Endodermal cell (in vitro differentiated cells): ENCODE data around the gene CRELD1. TPM values are rescaled to one million over a fixed set of nuclear protein-coding genes. Genes with fewer than 3 reads are reported as not detected.

Experiments
- DNase-seq: peaks from one replicate; pipeline ENCODE4 v3.0.0-alpha.2; 2017
- H3K27ac ChIP-seq: 2 replicates; pipeline ENCODE4 v1.5.1; 2013; ENCODE audit warnings: mild to moderate bottlenecking, low read depth, low read length, moderate library complexity
- H3K27me3 ChIP-seq: 2 replicates; pipeline ENCODE4 v1.6.1; 2013; ENCODE audit warnings: mild to moderate bottlenecking, low read length, moderate library complexity; ENCODE audit not compliant: insufficient read depth, control insufficient read depth, poor library complexity, severe bottlenecking
- H3K36me3 ChIP-seq: 2 replicates; pipeline ENCODE4 v1.7.0; 2013; ENCODE audit warnings: mild to moderate bottlenecking, low read length, moderate library complexity; ENCODE audit not compliant: control insufficient read depth, insufficient read depth
- H3K4me1 ChIP-seq: one replicate; pipeline ENCODE4 v1.7.0; 2013; ENCODE audit warnings: low read length; ENCODE audit not compliant: control insufficient read depth, insufficient read depth
- H3K4me3 ChIP-seq: 2 replicates; pipeline ENCODE4 v1.5.1; 2013; ENCODE audit warnings: mild to moderate bottlenecking, low read length, moderate library complexity
- H3K9ac ChIP-seq: 2 replicates; pipeline ENCODE4 v1.6.1; 2013; ENCODE audit warnings: mild to moderate bottlenecking, low read length, moderate library complexity; ENCODE audit not compliant: poor library complexity, severe bottlenecking; ENCODE audit errors: extremely low read depth
- H3K9me3 ChIP-seq: 2 replicates; pipeline ENCODE4 v1.6.1; 2013; ENCODE audit warnings: mild to moderate bottlenecking, low read length, moderate library complexity; ENCODE audit not compliant: control insufficient read depth
- H3K27ac Mint-ChIP-seq: 2 replicates; pipeline ENCODE4 v1.8.0; 2020; ENCODE audit warnings: mixed read lengths
- H3K27me3 Mint-ChIP-seq: 2 replicates; pipeline ENCODE4 v1.8.0; 2021; ENCODE audit warnings: mild to moderate bottlenecking, mixed read lengths; ENCODE audit not compliant: insufficient read depth
- H3K36me3 Mint-ChIP-seq: 2 replicates; pipeline ENCODE4 v1.8.0; 2020; ENCODE audit warnings: low read depth, mixed read lengths
- H3K4me1 Mint-ChIP-seq: 2 replicates; pipeline ENCODE4 v1.8.0; 2020; ENCODE audit warnings: mixed read lengths
- H3K4me3 Mint-ChIP-seq: 2 replicates; pipeline ENCODE4 v1.8.0; 2020; ENCODE audit warnings: mild to moderate bottlenecking, moderate library complexity, mixed read lengths
- H3K9me3 Mint-ChIP-seq: 2 replicates; pipeline ENCODE4 v1.8.0; 2020; ENCODE audit warnings: mild to moderate bottlenecking, mixed read lengths
- CTCF ChIP-seq: fragments of 200-600 bp; sonication (generic); conservative IDR thresholded peaks from 2 replicates; pipeline ENCODE4 v1.5.0; 2021; ENCODE audit warnings: antibody characterized with exemption, mild to moderate bottlenecking
- WGBS, 2 experiments: methylation state at CpG; one replicate each; pipeline versions ENCODE4 v1.1.5 to v1.1.7; 2013; ENCODE audit warnings: missing lambda C conversion rate in 2 of 2, mixed read lengths in 1 of 2; ENCODE audit not compliant: insufficient coverage in 1 of 2, insufficient read length in 1 of 2; 5-methylcytosine and 5-hydroxymethylcytosine counted together
- total RNA-seq, 2 donors: library from RNA; stranded (reverse); fragmentation: NEBNext Ultra II Directional in 1 of 2; extraction: Animal tissue kit (Norgen Biotek cat#: 25700) in 1 of 2; gene quantifications; 2 replicates in 1 of 2; 3 replicates in 1 of 2; pipeline ENCODE4 v1.2.1, GENCODE V29; 2021

CRELD1 gene
- total RNA-seq, 2 donors from 2014 or later, result 35.7 to 43.2 TPM

GRCh38 chr3:9913601-9914000 lies 20.0 kb upstream of the CRELD1 start:
- Mint-ChIP-seq H3K4me3 (no peak overlapping the region), H3K27me3 (no peaks in the 10 kb centered on the region), H3K4me1 (peaks cover 16% of the 10 kb centered on the region), H3K27ac (no peak overlapping the region), H3K36me3 (no peaks in the 10 kb centered on the region), H3K9me3 (no peaks in the 10 kb centered on the region)
- H3K4me3 ChIP-seq, result no peak overlapping the region
- H3K36me3 ChIP-seq, result no peaks in the 10 kb centered on the region
- peaks cover 10% of the 10 kb centered on the region for H3K27me3 ChIP-seq
- WGBS, 2 experiments, result 88 to 89% methylated on average over 2 to 5 of the region's 5 CpGs
- H3K4me1 ChIP-seq, result no peaks in the 10 kb centered on the region
- H3K9me3 ChIP-seq, result no peaks in the 10 kb centered on the region
- no peak overlapping the region for H3K27ac ChIP-seq
- no peak for DNase-seq
- H3K9ac ChIP-seq, result no peak overlapping the region
- no peak for TF ChIP-seq CTCF

GRCh38 chr3:9914011-9914410 lies 19.6 kb upstream of the CRELD1 start:
- 91 to 93% methylated on average over 1 of the region's 1 CpG for WGBS, 2 experiments
- H3K4me3 Mint-ChIP-seq, result no peak overlapping the region
- no peak for TF ChIP-seq CTCF
- no peaks in the 10 kb centered on the region for H3K9me3 ChIP-seq
- DNase-seq, result no peak
- no peak overlapping the region for H3K4me3 ChIP-seq
- H3K4me1 Mint-ChIP-seq, result peaks cover 16% of the 10 kb centered on the region
- no peak overlapping the region for H3K27ac ChIP-seq
- no peaks in the 10 kb centered on the region for H3K36me3 ChIP-seq
- H3K9me3 Mint-ChIP-seq, result no peaks in the 10 kb centered on the region
- H3K4me1 ChIP-seq, result no peaks in the 10 kb centered on the region
- no peak overlapping the region for H3K9ac ChIP-seq
- H3K27me3 ChIP-seq, result peaks cover 10% of the 10 kb centered on the region
- no peak overlapping the region for H3K27ac Mint-ChIP-seq
- H3K27me3 Mint-ChIP-seq, result no peaks in the 10 kb centered on the region
- no peaks in the 10 kb centered on the region for H3K36me3 Mint-ChIP-seq

GRCh38 chr3:9914559-9915253 lies 18.9 kb upstream of the CRELD1 start:
- no peak for TF ChIP-seq CTCF
- Mint-ChIP-seq H3K36me3 (no peaks in the 10 kb centered on the region), H3K9me3 (no peaks in the 10 kb centered on the region), H3K4me1 (peaks cover 16% of the 10 kb centered on the region), H3K27me3 (no peaks in the 10 kb centered on the region), H3K27ac (no peak overlapping the region), H3K4me3 (peak overlapping the region; percentile 69)
- peaks cover 10% of the 10 kb centered on the region for H3K27me3 ChIP-seq
- DNase-seq, result peak; percentile 57
- peak overlapping the region; percentile 77 for H3K4me3 ChIP-seq
- H3K36me3 ChIP-seq, result no peaks in the 10 kb centered on the region
- H3K9me3 ChIP-seq, result no peaks in the 10 kb centered on the region
- H3K9ac ChIP-seq, result no peak overlapping the region
- no peaks in the 10 kb centered on the region for H3K4me1 ChIP-seq
- WGBS, 2 experiments, result 45 to 83% methylated on average over 3 to 15 of the region's 15 CpGs
- H3K27ac ChIP-seq, result no peak overlapping the region
